Liver (tissue), 9 donors: ENCODE data around the gene KCNA4. TPM values are rescaled to one million over a fixed set of nuclear protein-coding genes. Genes with fewer than 3 reads are reported as not detected.

Experiments used
- DNase-seq: peaks from one replicate; pipeline ENCODE4 v3.0.0-alpha.2; 2017; ENCODE audit warnings: low spot score
- H3K27ac ChIP-seq, 2 donors: one replicate each; pipeline ENCODE4 v1.7.0; 2013; ENCODE audit warnings: inconsistent platforms in 2 of 2, low read length in 2 of 2, control low read depth in 1 of 2, low read depth in 1 of 2, mild to moderate bottlenecking in 1 of 2
- H3K27me3 ChIP-seq, 4 donors: one replicate each; pipeline versions ENCODE4 v1.6.1 to v1.7.0; 2013; ENCODE audit warnings: low read length in 3 of 4, inconsistent platforms in 1 of 4, mild to moderate bottlenecking in 1 of 4, moderate library complexity in 1 of 4; ENCODE audit not compliant: control insufficient read depth in 4 of 4, insufficient read depth in 4 of 4
- H3K36me3 ChIP-seq, 4 donors: one replicate each; pipeline versions ENCODE4 v1.6.1 to v1.7.0; 2013; ENCODE audit warnings: low read length in 3 of 4, mild to moderate bottlenecking in 3 of 4, low read depth in 1 of 4, moderate library complexity in 1 of 4; ENCODE audit not compliant: control insufficient read depth in 4 of 4, insufficient read depth in 3 of 4
- H3K4me1 ChIP-seq, 4 donors: one replicate each; pipeline versions ENCODE4 v1.6.1 to v1.7.0; 2013; ENCODE audit warnings: low read length in 3 of 4, mild to moderate bottlenecking in 3 of 4, moderate library complexity in 1 of 4; ENCODE audit not compliant: control insufficient read depth in 4 of 4, insufficient read depth in 4 of 4
- H3K4me3 ChIP-seq, 3 donors: one replicate each; pipeline versions ENCODE4 v1.6.1 to v1.7.0; 2013; ENCODE audit warnings: low read length in 3 of 3, control low read depth in 1 of 3, low read depth in 1 of 3, mild to moderate bottlenecking in 1 of 3
- H3K9ac ChIP-seq, 2 donors: one replicate each; pipeline ENCODE4 v1.7.0; 2013; ENCODE audit warnings: low read length in 2 of 2, mild to moderate bottlenecking in 2 of 2, moderate library complexity in 2 of 2, control low read depth in 1 of 2, low read depth in 1 of 2
- H3K9me3 ChIP-seq, 4 donors: one replicate each; pipeline versions ENCODE4 v1.6.1 to v1.7.0; 2013; ENCODE audit warnings: low read length in 3 of 4; ENCODE audit not compliant: control insufficient read depth in 4 of 4
- ATF3 ChIP-seq: IDR thresholded peaks from 2 replicates; pipeline ENCODE4 v1.6.1; 2016; ENCODE audit warnings: antibody characterized with exemption
- CTCF ChIP-seq: fragments of 150-350 bp; IDR thresholded peaks from 2 replicates; pipeline ENCODE4 v1.5.1; 2017; ENCODE audit warnings: improper control_type of control experiment, low read depth, low read length; ENCODE audit not compliant: missing input control
- FOXA1 ChIP-seq: IDR thresholded peaks from 2 replicates; pipeline ENCODE4 v1.6.1; 2016; ENCODE audit warnings: antibody characterized with exemption
- FOXA2 ChIP-seq: IDR thresholded peaks from 2 replicates; pipeline ENCODE4 v1.6.1; 2016; ENCODE audit warnings: antibody characterized with exemption
- GABPA ChIP-seq, 2 donors: IDR thresholded peaks in 1 of 2; conservative IDR thresholded peaks in 1 of 2; 2 replicates each; pipeline ENCODE4 v1.6.1; 2016; ENCODE audit warnings: antibody characterized with exemption in 2 of 2, mild to moderate bottlenecking in 1 of 2, moderate library complexity in 1 of 2
- HNF4A ChIP-seq, 2 donors: conservative IDR thresholded peaks; 2 replicates each; pipeline ENCODE4 v1.6.1; 2016; ENCODE audit warnings: antibody characterized with exemption in 2 of 2, mild to moderate bottlenecking in 2 of 2
- HNF4G ChIP-seq: IDR thresholded peaks from 2 replicates; pipeline ENCODE4 v1.6.1; 2016; ENCODE audit warnings: antibody characterized with exemption
- RAD21 ChIP-seq, 2 donors: IDR thresholded peaks; 2 replicates each; pipeline ENCODE4 v1.6.1; 2016; ENCODE audit warnings: antibody characterized with exemption in 2 of 2, mild to moderate bottlenecking in 2 of 2
- REST ChIP-seq: IDR thresholded peaks from 2 replicates; pipeline ENCODE4 v1.6.1; 2016; ENCODE audit warnings: antibody characterized with exemption, mild to moderate bottlenecking
- RXRA ChIP-seq, 2 donors: IDR thresholded peaks; 2 replicates each; pipeline ENCODE4 v1.6.1; 2017 to 2018; ENCODE audit warnings: antibody characterized with exemption in 2 of 2, mild to moderate bottlenecking in 1 of 2
- SP1 ChIP-seq: IDR thresholded peaks from 2 replicates; pipeline ENCODE4 v1.6.1; 2018; ENCODE audit warnings: antibody characterized with exemption, mild to moderate bottlenecking
- TAF1 ChIP-seq: conservative IDR thresholded peaks from 2 replicates; pipeline ENCODE4 v1.6.1; 2016; ENCODE audit warnings: antibody characterized with exemption, mild to moderate bottlenecking
- YY1 ChIP-seq: IDR thresholded peaks from 2 replicates; pipeline ENCODE4 v1.6.1; 2016; ENCODE audit warnings: antibody characterized with exemption, mild to moderate bottlenecking
- WGBS: extraction: QIAGEN DNeasy Blood & Tissue Kit; methylation state at CpG from one replicate; pipeline ENCODE4 v1.1.7; 2013; 5-methylcytosine and 5-hydroxymethylcytosine counted together
- polyA plus RNA-seq, 2 donors: library from polyadenylated mRNA; stranded (reverse) in 1 of 2; unstranded in 1 of 2; fragments of 200-250 nt in 1 of 2; fragments of >200 nt in 1 of 2; fragmentation: Nextera tagmentation in 1 of 2; extraction: Ambion mirVana in 1 of 2; gene quantifications; one replicate each; pipeline versions ENCODE4 v1.2.1 to v1.2.3, GENCODE V29; 2013 to 2015
- total RNA-seq, 2 donors: library from RNA; depleted of rRNA; stranded (reverse); fragments of >200 nt; gene quantifications; one replicate each; pipeline ENCODE4 v1.2.3, GENCODE V29; 2014
- TF ChIP-seq, protein P1 (sequence below): IDR thresholded peaks from 2 replicates; pipeline ENCODE4 v1.6.1; 2016; ENCODE audit warnings: antibody characterized with exemption
- donor health status: healthy.
- donor health status: healthy.
- donor health status: healthy.
- donor health status: healthy.
- donor health status: healthy.

The KCNA4 gene
- total RNA-seq = under 1 TPM; 0.05 to 0.59 TPM
- not detected for polyA plus RNA-seq

DNA sequence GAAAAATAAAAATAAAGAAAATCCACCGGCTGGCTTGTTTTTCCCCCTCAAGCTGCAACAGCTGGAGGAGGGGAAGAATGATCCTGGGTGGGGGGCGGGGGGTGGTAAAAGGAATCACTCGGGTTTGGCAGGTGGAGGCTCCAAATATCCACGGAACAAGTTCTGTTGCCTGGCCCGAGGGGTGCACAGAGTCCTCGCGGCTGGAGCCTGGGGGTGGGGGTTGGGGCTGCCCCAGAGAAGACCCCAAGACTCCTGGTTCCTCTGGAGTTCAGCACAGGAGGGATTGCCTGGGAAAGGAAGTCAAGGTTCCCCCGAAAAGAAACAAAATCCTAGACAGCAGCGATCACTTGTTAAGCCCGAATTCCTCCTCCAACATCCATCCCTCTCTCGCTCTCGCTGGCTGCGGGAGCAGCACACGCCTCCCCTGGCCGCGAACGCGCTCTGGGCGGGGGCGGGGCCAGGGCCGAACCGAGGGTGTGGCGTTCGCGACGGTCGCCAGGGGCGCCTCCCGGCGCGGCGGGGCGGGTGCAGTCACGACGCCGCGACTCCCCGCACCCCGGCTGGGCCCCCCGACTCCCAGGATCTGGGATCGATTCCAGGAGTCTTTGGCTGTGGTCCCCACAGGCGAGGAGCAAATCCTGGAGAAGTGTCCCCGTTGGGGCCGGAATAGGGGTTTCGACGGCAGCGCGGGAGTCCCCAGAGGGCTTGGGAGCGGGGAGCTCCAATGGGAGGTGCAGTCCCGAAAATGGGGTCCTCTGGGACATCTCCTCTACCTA lies at the start of gene KCNA4:
KCNA4 (minus strand) TSS at position 443 of the 776 bp plus-strand sequence. CDS start 4,352 bp downstream, outside the sequence.
- no peaks in the 10 kb centered on the region for H3K36me3 ChIP-seq
- no peak for DNase-seq
- H3K27ac ChIP-seq = no peak within 1 kb of the TSS
- no peaks in the 10 kb centered on the region for H3K9me3 ChIP-seq
- H3K4me1 ChIP-seq = peaks cover 0 to 4% (median under 1%) of the 10 kb centered on the region in 4 donors
- no peak within 1 kb of the TSS for H3K9ac ChIP-seq
- peak within 1 kb of the TSS in 1 of 3 donors; percentile 36 for H3K4me3 ChIP-seq
- WGBS = 5% methylated on average over 50 of the region's 50 CpGs
- TF ChIP-seq REST = no peak
- no peak for TF ChIP-seq CTCF
- TF ChIP-seq HNF4G = no peak
- no peak for TF ChIP-seq HNF4A (conservative IDR thresholded peaks at IDR 0.05)
- peaks cover 2 to 10% (median 8%) of the 10 kb centered on the region in 4 donors for H3K27me3 ChIP-seq

DNA sequence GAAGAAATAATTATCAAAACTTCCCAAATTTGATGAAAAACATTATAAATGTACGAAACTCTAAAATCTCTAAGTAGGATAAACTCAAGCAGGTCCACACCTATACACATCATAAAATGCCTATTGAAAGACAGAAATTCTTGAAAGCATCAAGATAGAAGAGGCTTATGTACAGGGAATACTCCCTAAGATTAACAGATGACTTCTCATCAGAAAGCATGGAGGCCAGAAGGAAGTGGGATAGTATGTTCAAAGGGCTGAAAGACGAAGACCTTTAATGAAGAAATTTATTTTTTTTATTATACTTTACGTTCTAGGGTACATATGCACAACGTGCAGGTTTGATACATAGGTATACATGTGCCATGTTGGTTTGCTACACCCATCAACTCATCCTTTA lies 45.3 kb upstream of the KCNA4 start:
- TF ChIP-seq, protein P1, sequence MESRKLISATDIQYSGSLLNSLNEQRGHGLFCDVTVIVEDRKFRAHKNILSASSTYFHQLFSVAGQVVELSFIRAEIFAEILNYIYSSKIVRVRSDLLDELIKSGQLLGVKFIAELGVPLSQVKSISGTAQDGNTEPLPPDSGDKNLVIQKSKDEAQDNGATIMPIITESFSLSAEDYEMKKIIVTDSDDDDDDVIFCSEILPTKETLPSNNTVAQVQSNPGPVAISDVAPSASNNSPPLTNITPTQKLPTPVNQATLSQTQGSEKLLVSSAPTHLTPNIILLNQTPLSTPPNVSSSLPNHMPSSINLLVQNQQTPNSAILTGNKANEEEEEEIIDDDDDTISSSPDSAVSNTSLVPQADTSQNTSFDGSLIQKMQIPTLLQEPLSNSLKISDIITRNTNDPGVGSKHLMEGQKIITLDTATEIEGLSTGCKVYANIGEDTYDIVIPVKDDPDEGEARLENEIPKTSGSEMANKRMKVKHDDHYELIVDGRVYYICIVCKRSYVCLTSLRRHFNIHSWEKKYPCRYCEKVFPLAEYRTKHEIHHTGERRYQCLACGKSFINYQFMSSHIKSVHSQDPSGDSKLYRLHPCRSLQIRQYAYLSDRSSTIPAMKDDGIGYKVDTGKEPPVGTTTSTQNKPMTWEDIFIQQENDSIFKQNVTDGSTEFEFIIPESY = no peak
- no peak for TF ChIP-seq GABPA (IDR thresholded peaks at IDR 0.05 in 1 of 2, conservative IDR thresholded peaks at IDR 0.05 in 1 of 2)
- TF ChIP-seq RAD21 (IDR thresholded peaks at IDR 0.05) = no peak
- TF ChIP-seq FOXA1 = no peak
- no peak for TF ChIP-seq SP1
- no peak for TF ChIP-seq RXRA (IDR thresholded peaks at IDR 0.05)
- no peak for TF ChIP-seq TAF1
- no peak for TF ChIP-seq FOXA2
- TF ChIP-seq YY1 = no peak
- no peak for TF ChIP-seq ATF3
- TF ChIP-seq HNF4G = no peak
- no peak for TF ChIP-seq REST
- no peak for TF ChIP-seq CTCF
- Histone ChIP-seq H3K36me3 (no peaks in the 10 kb centered on the region), H3K4me3 (no peak overlapping the region), H3K9ac (no peak overlapping the region), H3K4me1 (no peaks in the 10 kb centered on the region), H3K9me3 (peaks cover 0 to 6% (median 0%) of the 10 kb centered on the region in 4 donors), H3K27ac (no peak overlapping the region), H3K27me3 (no peaks in the 10 kb centered on the region)
- DNase-seq = no peak
- WGBS = 65% methylated on average over 4 of the region's 4 CpGs
